AG09309 (cell line): ENCODE data around the gene ABHD15.
A peak's percentile ranks its signal among the peaks of the same experiment; 100 is the strongest.

Experiments
- DNase-seq: peaks from one replicate; pipeline ENCODE4 v3.0.0-alpha.2; 2010; ENCODE audit warnings: low read depth
- H3K4me3 ChIP-seq: 2 replicates; pipeline ENCODE4 v1.5.1; 2011; ENCODE audit warnings: mild to moderate bottlenecking, low read depth, low read length, moderate library complexity; ENCODE audit not compliant: control insufficient read depth
- CTCF ChIP-seq: IDR thresholded peaks from 2 replicates; pipeline ENCODE4 v1.5.1; 2011; ENCODE audit warnings: mild to moderate bottlenecking, low read depth, low read length, inconsistent platforms; ENCODE audit not compliant: insufficient read depth, control insufficient read depth; ENCODE audit errors: missing control alignments

ABHD15 gene

GRCh38 chr17:29568331-29569244, 1.8 kb upstream of the ABHD15 start, which contains the start of gene TP53I13:
TSS of gene TP53I13 (plus strand) at chr17:29568701. CDS start at chr17:29568759, 58 bp downstream.
- no peak for DNase-seq
- peak within 1 kb of the TSS; percentile 77 for H3K4me3 ChIP-seq
- TF ChIP-seq CTCF = no peak

GRCh38 chr17:29567554-29568330, 905 bp upstream of the ABHD15 start:
- H3K4me3 ChIP-seq = peak overlapping the region; percentile 77
- no peak for DNase-seq
- TF ChIP-seq CTCF = peak; percentile 27

GRCh38 chr17:29567304-29567553, 392 bp upstream of the ABHD15 start:
- H3K4me3 ChIP-seq = peak overlapping the region; percentile 77
- no peak for TF ChIP-seq CTCF
- DNase-seq = no peak

GRCh38 chr17:29565643-29566472, 979 bp downstream of the ABHD15 start:
- peak; percentile 1 for TF ChIP-seq CTCF
- peak overlapping the region; percentile 48 for H3K4me3 ChIP-seq
- DNase-seq = no peak

- TF ChIP-seq CTCF = no peak
- no peak for DNase-seq
- no peak overlapping the region for H3K4me3 ChIP-seq
Observed at GRCh38 chr17:29563816-29564215, 3.0 kb downstream of the ABHD15 start.

- no peak for TF ChIP-seq CTCF
- no peak overlapping the region for H3K4me3 ChIP-seq
- DNase-seq = no peak
Observed at GRCh38 chr17:29562615-29563014, 4.2 kb downstream of the ABHD15 start.
